Esophagus squamous epithelium (tissue), 5 donors: ENCODE measurements around the gene DNAH14. TPM values are rescaled to one million over a fixed set of nuclear protein-coding genes. Genes with fewer than 3 reads are reported as not detected.
A peak's percentile ranks its signal among the peaks of the same experiment; 100 is the strongest.

Experiments used
- DNase-seq: peaks from one replicate; lab custom pipeline; 2025; lab: John Stamatoyannopoulos, UW
- H3K27ac ChIP-seq, 4 donors: fragments of 200-600 bp; sonication (generic); one replicate each; pipeline ENCODE4 v1.5.1; 2016 to 2019; ENCODE audit warnings: mild to moderate bottlenecking in 1 of 4
- H3K27me3 ChIP-seq, 4 donors: fragments of 200-600 bp; sonication (generic); 1 replicate in 3 of 4; 2 replicates in 1 of 4; pipeline versions ENCODE4 v1.5.1 to v1.6.0; 2017 to 2021; ENCODE audit warnings: antibody characterized with exemption in 1 of 4
- H3K36me3 ChIP-seq, 3 donors: fragments of 200-600 bp; sonication (generic); one replicate each; pipeline ENCODE4 v1.5.1; 2016 to 2019
- H3K4me1 ChIP-seq, 3 donors: fragments of 200-600 bp; sonication (generic); one replicate each; pipeline ENCODE4 v1.5.1; 2017 to 2019
- H3K4me3 ChIP-seq, 4 donors: fragments of 200-600 bp; sonication (generic); 1 replicate in 3 of 4; 2 replicates in 1 of 4; pipeline ENCODE4 v1.5.1; 2016 to 2019; ENCODE audit warnings: mild to moderate bottlenecking in 2 of 4, moderate library complexity in 1 of 4
- H3K9me3 ChIP-seq, 3 donors: fragments of 200-600 bp; sonication (generic); one replicate each; pipeline ENCODE4 v1.5.1; 2016 to 2019
- CTCF ChIP-seq, 6 experiments: fragments of 450-650 bp in 4 of 6; fragments of 200-600 bp in 2 of 6; sonication (generic) in 2 of 6; IDR thresholded peaks; one replicate each; pipeline ENCODE4 v1.5.1; 2016 to 2019; ENCODE audit warnings: antibody characterized with exemption in 6 of 6, mild to moderate bottlenecking in 4 of 6, moderate library complexity in 4 of 6
- POLR2A ChIP-seq, 4 donors: fragments of 450-650 bp; IDR thresholded peaks; one replicate each; pipeline ENCODE4 v1.6.1; 2017; ENCODE audit warnings: antibody characterized with exemption in 4 of 4, mild to moderate bottlenecking in 4 of 4, moderate library complexity in 3 of 4
- WGBS, 2 donors: methylation state at CpG; one replicate each; pipeline ENCODE4 v1.1.5; 2018; 5-methylcytosine and 5-hydroxymethylcytosine counted together
- intact Hi-C: fragments of 100-400 bp; cut with DNase I; formaldehyde crosslinking; loops from one replicate; pipeline ENCODE4 v1.15.0; 2022
- total RNA-seq, 4 donors: library from RNA; depleted of rRNA; stranded (reverse); fragments of >200 nt; gene quantifications; one replicate each; pipeline ENCODE4 v1.1.0, GENCODE V29; 2016
- donor health status: DM: yes; HTN: yes; CAD: no.

The DNAH14 gene
- total RNA-seq, 4 donors from 2014 or later: 2.0 to 11.4 (median 7.3) TPM

- no peaks in the 10 kb centered on the region for H3K9me3 ChIP-seq
- H3K27ac ChIP-seq: peak overlapping the region; percentile 9 to 37 (median 27)
- intact Hi-C loops: no loop called here
- H3K4me1 ChIP-seq: peaks cover 17 to 58% (median 24%) of the 10 kb centered on the region in 3 donors
- H3K4me3 ChIP-seq: no peak overlapping the region
- TF ChIP-seq CTCF (IDR thresholded peaks at IDR 0.05): no peak
- TF ChIP-seq POLR2A (IDR thresholded peaks at IDR 0.05): no peak
- no peak for DNase-seq
- 66 to 70% methylated on average over 9 of the region's 9 CpGs for WGBS, 2 donors
- H3K27me3 ChIP-seq: no peaks in the 10 kb centered on the region
- no peaks in the 10 kb centered on the region for H3K36me3 ChIP-seq
Measured at GRCh38 chr1:225441314-225442122, 512.0 kb downstream of the DNAH14 start.

GRCh38 chr1:225442123-225442505 is 512.6 kb downstream of the DNAH14 start:
- DNase-seq: no peak

GRCh38 chr1:225445639-225446594 is 516.4 kb downstream of the DNAH14 start:
- WGBS, 2 donors: 26 to 29% methylated on average over 7 to 8 of the region's 9 CpGs
- Histone ChIP-seq H3K4me3 (no peak overlapping the region), H3K4me1 (peaks cover 53 to 92% (median 53%) of the 10 kb centered on the region in 3 donors), H3K27ac (peak overlapping the region; percentile 84 to 92 (median 91)), H3K36me3 (no peaks in the 10 kb centered on the region), H3K27me3 (no peaks in the 10 kb centered on the region), H3K9me3 (no peaks in the 10 kb centered on the region)
- intact Hi-C loops: no loop called here
- peak in 2 of 4 donors; percentile 19 to 20 for TF ChIP-seq POLR2A (IDR thresholded peaks at IDR 0.05)
- no peak for TF ChIP-seq CTCF (IDR thresholded peaks at IDR 0.05)
- no peak for DNase-seq

More at GRCh38 chr1:225442123-225442505, 512.6 kb downstream of the DNAH14 start:
- Histone ChIP-seq H3K27ac (peak overlapping the region; percentile 9 to 51 (median 30)), H3K4me3 (no peak overlapping the region), H3K27me3 (no peaks in the 10 kb centered on the region), H3K36me3 (no peaks in the 10 kb centered on the region), H3K9me3 (no peaks in the 10 kb centered on the region), H3K4me1 (peaks cover 22 to 64% (median 30%) of the 10 kb centered on the region in 3 donors)
- WGBS, 2 donors: 67 to 78% methylated on average over 3 of the region's 3 CpGs
- TF ChIP-seq CTCF (IDR thresholded peaks at IDR 0.05) (no peak), POLR2A (IDR thresholded peaks at IDR 0.05) (no peak)
- intact Hi-C loops: no loop called here

GRCh38 chr1:225446595-225446960 is 517.1 kb downstream of the DNAH14 start:
- H3K27ac ChIP-seq: peak overlapping the region; percentile 84 to 92 (median 91)
- intact Hi-C loops: no loop called here
- no peak for DNase-seq
- H3K4me3 ChIP-seq: no peak overlapping the region
- peaks cover 53 to 94% (median 53%) of the 10 kb centered on the region in 3 donors for H3K4me1 ChIP-seq
- H3K27me3 ChIP-seq: no peaks in the 10 kb centered on the region
- WGBS, 2 donors: 62 to 64% methylated on average over 4 to 7 of the region's 7 CpGs
- no peaks in the 10 kb centered on the region for H3K36me3 ChIP-seq
- H3K9me3 ChIP-seq: no peaks in the 10 kb centered on the region
- TF ChIP-seq POLR2A (IDR thresholded peaks at IDR 0.05): no peak
- no peak for TF ChIP-seq CTCF (IDR thresholded peaks at IDR 0.05)
